B cell (primary cell): Measurements from ENCODE around the gene ABHD16A. TPM values are rescaled to one million over a fixed set of nuclear protein-coding genes. Genes with fewer than 3 reads are reported as not detected.
A peak's percentile ranks its signal among the peaks of the same experiment; 100 is the strongest.

Experiments used
- ATAC-seq: fragments of 200-7000 bp; cut with Tn5 transposase; one replicate; pipeline ENCODE4 v1.10.0; 2021; ENCODE audit warnings: low read depth, mild to moderate bottlenecking, moderate number of reproducible peaks, moderate library complexity
- CTCF ChIA-PET: fragments of 350-600 bp; sonication (Branson Sonifier 250); formaldehyde crosslinking; loops from one replicate; lab custom pipeline; 2021; ENCODE audit warnings: antibody characterized with exemption, inconsistent platforms; lab: Charles Lee
- POLR2A ChIA-PET: fragments of 350-600 bp; sonication (Branson Sonifier 250); formaldehyde crosslinking; loops from one replicate; lab custom pipeline; 2021; ENCODE audit warnings: antibody characterized with exemption; lab: Charles Lee
- DNase-seq: peaks from one replicate; pipeline ENCODE4 v3.0.0; 2013
- H2AFZ ChIP-seq: 2 replicates; pipeline ENCODE4 v1.6.1; 2012; ENCODE audit warnings: mild to moderate bottlenecking, low read depth, low read length; ENCODE audit not compliant: insufficient read depth, poor library complexity, severe bottlenecking
- H3K27ac ChIP-seq, 2 donors: 1 replicate in 1 of 2; 2 replicates in 1 of 2; pipeline ENCODE4 v1.5.1; 2012 to 2013; ENCODE audit warnings: low read length in 2 of 2, mild to moderate bottlenecking in 2 of 2, moderate library complexity in 1 of 2
- H3K27me3 ChIP-seq, 4 experiments: fragments of 200-600 bp in 1 of 4; sonication (generic) in 1 of 4; replicated peaks in 1 of 4; 1 replicate in 2 of 4; 2 replicates in 2 of 4; pipeline versions ENCODE4 v1.6.1 to v1.7.0; 2013 to 2016; ENCODE audit warnings: low read length in 3 of 4, mild to moderate bottlenecking in 2 of 4, mixed read lengths in 1 of 4, moderate library complexity in 1 of 4; ENCODE audit not compliant: insufficient read depth in 4 of 4, control insufficient read depth in 3 of 4; ENCODE audit errors: control extremely low read depth in 1 of 4
- H3K36me3 ChIP-seq, 2 experiments: replicated peaks in 1 of 2; 1 replicate in 1 of 2; 2 replicates in 1 of 2; pipeline versions ENCODE4 v1.6.1 to v1.7.1; 2013; ENCODE audit warnings: low read length in 1 of 2; ENCODE audit not compliant: insufficient read depth in 2 of 2, control insufficient read depth in 1 of 2; ENCODE audit errors: control extremely low read depth in 1 of 2, extremely low read depth in 1 of 2
- H3K4me1 ChIP-seq, 2 donors: fragments of 200-600 bp in 1 of 2; sonication (generic) in 1 of 2; 1 replicate in 1 of 2; 2 replicates in 1 of 2; pipeline versions ENCODE4 v1.5.1 to v1.6.1; 2013 to 2017; ENCODE audit warnings: low read length in 2 of 2; ENCODE audit not compliant: control insufficient read depth in 2 of 2, insufficient read depth in 2 of 2
- H3K4me2 ChIP-seq: replicated peaks from 2 replicates; pipeline ENCODE3; 2012; ENCODE audit warnings: mild to moderate bottlenecking, low read depth, low read length; ENCODE audit not compliant: poor library complexity, severe bottlenecking
- H3K4me3 ChIP-seq, 5 experiments: fragments of 200-600 bp in 1 of 5; sonication (generic) in 1 of 5; 1 replicate in 3 of 5; 2 replicates in 2 of 5; pipeline versions ENCODE4 v1.5.1 to v1.7.0; 2011 to 2016; ENCODE audit warnings: low read length in 4 of 5, mild to moderate bottlenecking in 4 of 5, low read depth in 2 of 5, control low read depth in 1 of 5, moderate library complexity in 1 of 5; ENCODE audit not compliant: insufficient read depth in 1 of 5; ENCODE audit errors: control extremely low read depth in 1 of 5, extremely low read depth in 1 of 5
- H3K79me2 ChIP-seq: fragments of 200-600 bp; sonication (generic); one replicate; pipeline ENCODE4 v1.6.0; 2016; ENCODE audit warnings: low read length; ENCODE audit not compliant: control insufficient read depth, insufficient read depth
- H3K9ac ChIP-seq: fragments of 200-600 bp; sonication (generic); 2 replicates; pipeline ENCODE4 v1.6.1; 2017; ENCODE audit warnings: mild to moderate bottlenecking, low read length, moderate library complexity
- H3K9me3 ChIP-seq, 3 donors: one replicate each; pipeline versions ENCODE4 v1.6.1 to v1.7.1; 2013; ENCODE audit warnings: low read length in 2 of 3; ENCODE audit not compliant: control insufficient read depth in 2 of 3, insufficient read depth in 1 of 3; ENCODE audit errors: control extremely low read depth in 1 of 3
- H4K20me1 ChIP-seq: 2 replicates; pipeline ENCODE4 v1.6.0; 2012; ENCODE audit warnings: mild to moderate bottlenecking, low read length; ENCODE audit not compliant: insufficient read depth, control insufficient read depth, poor library complexity, severe bottlenecking
- H3K27ac Mint-ChIP-seq: one replicate; pipeline ENCODE4 v1.8.0; 2021; ENCODE audit warnings: mixed read lengths
- H3K27me3 Mint-ChIP-seq: one replicate; pipeline ENCODE4 v1.8.0; 2021; ENCODE audit warnings: mixed read lengths
- H3K4me1 Mint-ChIP-seq: one replicate; pipeline ENCODE4 v1.8.0; 2021; ENCODE audit warnings: mixed read lengths
- H3K4me3 Mint-ChIP-seq: one replicate; pipeline ENCODE4 v1.8.0; 2021; ENCODE audit warnings: mixed read lengths
- H3K9me3 Mint-ChIP-seq: one replicate; pipeline ENCODE4 v1.8.0; 2022; ENCODE audit warnings: mixed read lengths; ENCODE audit not compliant: insufficient read depth
- EZH2 ChIP-seq: IDR thresholded peaks from 2 replicates; pipeline ENCODE4 v1.6.1; 2012; ENCODE audit warnings: borderline replicate concordance, low read depth, mild to moderate bottlenecking, moderate library complexity, low read length; ENCODE audit not compliant: insufficient read depth, poor library complexity, severe bottlenecking
- WGBS: methylation state at CpG from one replicate; pipeline ENCODE4 v1.1.5; 2013; ENCODE audit warnings: missing lambda C conversion rate; ENCODE audit not compliant: insufficient coverage; 5-methylcytosine and 5-hydroxymethylcytosine counted together
- intact Hi-C: fragments of 100-400 bp; cut with micrococcal nuclease; formaldehyde crosslinking; loops from one replicate; pipeline ENCODE4 v1.10.0; 2022
- polyA plus RNA-seq: library from polyadenylated mRNA; depleted of rRNA; stranded (reverse); fragments of >200 nt; gene quantifications from 2 replicates; pipeline ENCODE4 v1.2.3, GENCODE V29; 2012
- total RNA-seq, 2 donors: library from RNA; stranded (reverse); fragments of 120-200 nt in 1 of 2; gene quantifications; 1 replicate in 1 of 2; 2 replicates in 1 of 2; pipeline versions ENCODE4 v1.2.3 to v1.2.4, GENCODE V29; 2013 to 2022
- TF ChIP-seq, protein P1 (sequence below): fragments of 200-600 bp; IDR thresholded peaks from one replicate; pipeline ENCODE4 v1.8.0; 2022; ENCODE audit warnings: antibody characterized with exemption, mild to moderate bottlenecking

Gene ABHD16A
- total and polyA plus RNA-seq, 2 donors (not counting 1 experiment from before 2014, with no cell fraction given), result 78.3 to 97.5 TPM

DNA sequence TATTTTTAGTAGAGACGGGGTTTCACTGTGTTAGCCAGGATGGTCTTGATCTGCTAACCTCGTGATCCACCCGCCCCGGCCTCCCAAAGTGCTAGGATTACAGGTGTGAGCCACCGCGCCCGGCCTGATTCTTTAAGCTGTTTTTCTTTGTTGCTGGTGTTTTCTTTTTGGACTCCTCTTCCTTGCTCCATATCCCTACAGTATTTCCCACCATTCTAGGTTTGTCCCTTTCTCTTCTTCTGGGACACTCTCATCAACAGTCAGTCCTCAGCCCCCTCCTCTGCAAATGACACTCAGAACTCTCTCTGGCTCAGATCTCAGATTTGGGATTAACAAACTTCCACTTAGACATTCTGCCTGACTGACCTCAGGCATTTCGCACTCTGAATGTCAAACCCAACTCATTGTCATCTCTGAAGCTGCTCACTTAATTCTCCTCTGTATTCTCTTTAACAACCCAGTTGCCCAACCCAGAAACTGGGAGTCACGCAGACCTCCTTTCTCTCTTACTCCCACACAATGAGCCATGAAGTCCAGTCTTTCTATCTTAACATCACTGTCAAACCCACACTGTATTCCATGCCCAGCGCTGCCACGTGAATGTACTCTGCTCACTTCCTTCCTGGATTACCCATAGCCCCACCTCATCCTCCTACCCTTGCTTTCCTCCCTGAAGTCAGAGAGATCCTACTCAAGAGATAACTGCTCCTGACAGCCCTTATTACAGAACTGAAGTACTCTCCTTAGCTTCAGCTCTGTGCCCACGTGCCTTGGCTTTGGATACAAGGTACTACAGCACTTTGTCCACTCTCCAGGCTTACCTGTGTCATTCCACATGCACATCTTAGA lies 22.6 kb upstream of the ABHD16A start:
- Mint-ChIP-seq H3K4me1 (peaks cover 66% of the 10 kb centered on the region), H3K27me3 (no peaks in the 10 kb centered on the region), H3K4me3 (no peak overlapping the region), H3K9me3 (no peaks in the 10 kb centered on the region), H3K27ac (peak overlapping the region; percentile 95)
- Histone ChIP-seq H3K4me1 (peaks cover 43 to 56% of the 10 kb centered on the region in 2 donors), H3K9ac (no peak overlapping the region), H3K27me3 (no peaks in the 10 kb centered on the region), H2AFZ (no peak overlapping the region), H4K20me1 (peaks cover 6% of the 10 kb centered on the region), H3K9me3 (no peaks in the 10 kb centered on the region), H3K27ac (peak overlapping the region in 1 of 2 donors; percentile 11), H3K4me2 (no peak overlapping the region), H3K79me2 (peaks cover 22% of the 10 kb centered on the region), H3K4me3 (no peak overlapping the region), H3K36me3 (peaks cover 0 to 22% of the 10 kb centered on the region in 2 experiments)
- POLR2A ChIA-PET, result no interaction called here
- DNase-seq (no peak), ATAC-seq (no peak)
- intact Hi-C loops, result loop anchor here (2.0 kb wide), 2 partner anchors 65 to 137 kb away; partner anchors contain the start of genes C6orf47 and NEU1
- TF ChIP-seq, protein P1, sequence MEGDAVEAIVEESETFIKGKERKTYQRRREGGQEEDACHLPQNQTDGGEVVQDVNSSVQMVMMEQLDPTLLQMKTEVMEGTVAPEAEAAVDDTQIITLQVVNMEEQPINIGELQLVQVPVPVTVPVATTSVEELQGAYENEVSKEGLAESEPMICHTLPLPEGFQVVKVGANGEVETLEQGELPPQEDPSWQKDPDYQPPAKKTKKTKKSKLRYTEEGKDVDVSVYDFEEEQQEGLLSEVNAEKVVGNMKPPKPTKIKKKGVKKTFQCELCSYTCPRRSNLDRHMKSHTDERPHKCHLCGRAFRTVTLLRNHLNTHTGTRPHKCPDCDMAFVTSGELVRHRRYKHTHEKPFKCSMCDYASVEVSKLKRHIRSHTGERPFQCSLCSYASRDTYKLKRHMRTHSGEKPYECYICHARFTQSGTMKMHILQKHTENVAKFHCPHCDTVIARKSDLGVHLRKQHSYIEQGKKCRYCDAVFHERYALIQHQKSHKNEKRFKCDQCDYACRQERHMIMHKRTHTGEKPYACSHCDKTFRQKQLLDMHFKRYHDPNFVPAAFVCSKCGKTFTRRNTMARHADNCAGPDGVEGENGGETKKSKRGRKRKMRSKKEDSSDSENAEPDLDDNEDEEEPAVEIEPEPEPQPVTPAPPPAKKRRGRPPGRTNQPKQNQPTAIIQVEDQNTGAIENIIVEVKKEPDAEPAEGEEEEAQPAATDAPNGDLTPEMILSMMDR, result no peak
- TF ChIP-seq EZH2, result no peak
- 62% methylated on average over 5 of the region's 12 CpGs for WGBS
- CTCF ChIA-PET, result interaction anchor here (1.0 to 1.9 kb wide), 4 partner anchors 10 to 646 kb away, joined by 3 to 4 read pairs (median 4); partner anchors contain the start of genes HSPA1A, HSPA1L and LY6G6D
